ENCODE measurements around the gene B3GAT1. TPM values are rescaled to one million over a fixed set of nuclear protein-coding genes. Genes with fewer than 3 reads are reported as not detected.
"Not testable (repeated sequence)": the region's sequence is repeated elsewhere in the genome, so short reads cannot be mapped to it uniquely, and the experiment has no call there.

Gene B3GAT1
- total RNA-seq, 3 donors from 2014 or later (not counting 1 experiment from before 2014, with no cell fraction given) = 41.3 to 78.4 (median 65.1) TPM

DNA sequence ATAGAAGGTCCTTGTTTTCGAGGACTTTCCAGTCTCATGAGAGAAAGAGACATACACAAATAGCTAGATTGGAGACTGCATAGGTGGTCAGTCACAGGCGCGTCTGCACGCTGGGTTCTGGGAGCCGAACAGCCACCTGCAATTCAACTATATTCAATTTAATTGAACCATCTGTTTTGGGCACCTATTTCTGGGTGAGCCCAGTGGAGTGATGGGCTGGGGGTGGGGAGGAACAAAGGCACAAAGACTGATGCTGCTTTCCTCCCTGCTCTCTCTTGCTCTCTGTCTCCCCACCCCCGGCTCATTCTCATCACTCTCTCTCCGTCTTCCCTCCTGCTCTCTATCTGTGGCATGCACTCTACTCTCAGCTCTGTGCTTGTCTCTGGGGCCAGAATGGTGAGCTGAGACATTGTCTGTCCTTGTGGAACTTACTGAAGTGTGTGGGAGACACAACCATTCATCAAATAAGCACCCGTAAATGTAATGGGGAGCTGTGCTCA lies 48.1 kb upstream of the B3GAT1 start:
- no peaks in the 10 kb centered on the region for H3K27me3 ChIP-seq (ENCODE audit: control insufficient read depth, insufficient read depth, low read length)
- TF ChIP-seq, protein P1, sequence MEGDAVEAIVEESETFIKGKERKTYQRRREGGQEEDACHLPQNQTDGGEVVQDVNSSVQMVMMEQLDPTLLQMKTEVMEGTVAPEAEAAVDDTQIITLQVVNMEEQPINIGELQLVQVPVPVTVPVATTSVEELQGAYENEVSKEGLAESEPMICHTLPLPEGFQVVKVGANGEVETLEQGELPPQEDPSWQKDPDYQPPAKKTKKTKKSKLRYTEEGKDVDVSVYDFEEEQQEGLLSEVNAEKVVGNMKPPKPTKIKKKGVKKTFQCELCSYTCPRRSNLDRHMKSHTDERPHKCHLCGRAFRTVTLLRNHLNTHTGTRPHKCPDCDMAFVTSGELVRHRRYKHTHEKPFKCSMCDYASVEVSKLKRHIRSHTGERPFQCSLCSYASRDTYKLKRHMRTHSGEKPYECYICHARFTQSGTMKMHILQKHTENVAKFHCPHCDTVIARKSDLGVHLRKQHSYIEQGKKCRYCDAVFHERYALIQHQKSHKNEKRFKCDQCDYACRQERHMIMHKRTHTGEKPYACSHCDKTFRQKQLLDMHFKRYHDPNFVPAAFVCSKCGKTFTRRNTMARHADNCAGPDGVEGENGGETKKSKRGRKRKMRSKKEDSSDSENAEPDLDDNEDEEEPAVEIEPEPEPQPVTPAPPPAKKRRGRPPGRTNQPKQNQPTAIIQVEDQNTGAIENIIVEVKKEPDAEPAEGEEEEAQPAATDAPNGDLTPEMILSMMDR (IDR thresholded peaks at IDR 0.05) = no peak
- no peak overlapping the region for H3K27ac ChIP-seq (ENCODE audit: low read length)
- Mint-ChIP-seq H3K27me3 (ENCODE audit: low read depth in 2 of 2) (peaks cover 12 to 43% of the 10 kb centered on the region in 2 donors), H3K4me1 (no peaks in the 10 kb centered on the region), H3K9me3 (peaks cover 0 to 3% of the 10 kb centered on the region in 2 donors), H3K36me3 (no peaks in the 10 kb centered on the region), H3K27ac (no peak overlapping the region), H3K4me3 (no peak overlapping the region)
- no peaks in the 10 kb centered on the region for H3K4me1 ChIP-seq (ENCODE audit: control insufficient read depth, insufficient read depth, low read length)
- no peaks in the 10 kb centered on the region for H3K36me3 ChIP-seq (ENCODE audit: control insufficient read depth, insufficient read depth, low read length)
- H3K9me3 ChIP-seq (ENCODE audit: control insufficient read depth, insufficient read depth, low read length) = peaks cover 17% of the 10 kb centered on the region
- WGBS (ENCODE audit: insufficient coverage) = 79% methylated on average over 6 of the region's 8 CpGs
- DNase-seq (no peak), ATAC-seq (no peak)
- intact Hi-C loops (cut with micrococcal nuclease) = no loop called here
- no peak overlapping the region for H3K4me3 ChIP-seq (ENCODE audit: low read length)

GRCh38 chr11:134459246-134460061 lies 47.4 kb upstream of the B3GAT1 start:
- TF ChIP-seq, protein P1 (IDR thresholded peaks at IDR 0.05) = no peak
- H3K27me3 ChIP-seq (ENCODE audit: control insufficient read depth, insufficient read depth, low read length) = no peaks in the 10 kb centered on the region
- no peaks in the 10 kb centered on the region for H3K4me1 ChIP-seq (ENCODE audit: control insufficient read depth, insufficient read depth, low read length)
- no peaks in the 10 kb centered on the region for H3K36me3 ChIP-seq (ENCODE audit: control insufficient read depth, insufficient read depth, low read length)
- peaks cover 17% of the 10 kb centered on the region for H3K9me3 ChIP-seq (ENCODE audit: control insufficient read depth, insufficient read depth, low read length)
- H3K4me3 ChIP-seq (ENCODE audit: low read length) = no peak overlapping the region
- ATAC-seq = no peak
- no peak overlapping the region for H3K4me3 Mint-ChIP-seq
- no peak for DNase-seq
- H3K27ac Mint-ChIP-seq = no peak overlapping the region
- H3K27ac ChIP-seq (ENCODE audit: low read length) = no peak overlapping the region
- intact Hi-C loops (cut with micrococcal nuclease) = no loop called here
- peaks cover 8 to 36% of the 10 kb centered on the region in 2 donors for H3K27me3 Mint-ChIP-seq (ENCODE audit: low read depth in 2 of 2)
- 54% methylated on average over 10 of the region's 10 CpGs for WGBS (ENCODE audit: insufficient coverage)
- H3K9me3 Mint-ChIP-seq = peaks cover 0 to 3% of the 10 kb centered on the region in 2 donors
- H3K4me1 Mint-ChIP-seq = no peaks in the 10 kb centered on the region
- H3K36me3 Mint-ChIP-seq = no peaks in the 10 kb centered on the region

DNA sequence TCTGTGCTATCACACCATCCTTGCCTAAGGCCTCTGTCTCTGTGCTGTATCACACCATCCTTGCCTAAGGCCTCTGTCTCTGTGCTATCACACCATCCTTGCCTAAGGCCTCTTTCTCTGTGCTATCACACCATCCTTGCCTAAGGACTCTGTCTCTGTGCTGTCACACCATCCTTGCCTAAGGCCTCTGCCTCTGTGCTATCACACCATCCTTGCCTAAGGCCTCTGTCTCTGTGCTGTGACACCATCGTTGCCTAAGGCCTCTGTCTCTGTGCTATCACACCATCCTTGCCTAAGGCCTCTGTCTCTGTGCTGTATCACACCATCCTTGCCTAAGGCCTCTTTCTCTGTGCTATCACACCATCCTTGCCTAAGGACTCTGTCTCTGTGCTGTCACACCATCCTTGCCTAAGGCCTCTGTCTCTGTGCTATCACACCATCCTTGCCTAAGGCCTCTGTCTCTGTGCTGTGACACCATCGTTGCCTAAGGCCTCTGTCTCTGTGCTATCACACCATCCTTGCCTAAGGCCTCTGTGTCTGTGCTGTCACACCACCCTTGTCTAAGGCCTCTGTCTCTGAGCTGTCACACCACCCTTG lies 45.5 kb upstream of the B3GAT1 start:
- H3K36me3 Mint-ChIP-seq; H3K27ac ChIP-seq (ENCODE audit: low read length); H3K36me3 ChIP-seq (ENCODE audit: control insufficient read depth, insufficient read depth, low read length); H3K27me3 ChIP-seq (ENCODE audit: control insufficient read depth, insufficient read depth, low read length); H3K4me3 ChIP-seq (ENCODE audit: low read length); H3K9me3 Mint-ChIP-seq; H3K27ac Mint-ChIP-seq; DNase-seq; H3K4me3 Mint-ChIP-seq; ATAC-seq; intact Hi-C loops (cut with micrococcal nuclease); H3K4me1 Mint-ChIP-seq; H3K4me1 ChIP-seq (ENCODE audit: control insufficient read depth, insufficient read depth, low read length): not testable (repeated sequence)
- H3K27me3 Mint-ChIP-seq (ENCODE audit: low read depth in 2 of 2) = peaks cover 8 to 26% of the 10 kb centered on the region in 2 donors
- peaks cover 17% of the 10 kb centered on the region for H3K9me3 ChIP-seq (ENCODE audit: control insufficient read depth, insufficient read depth, low read length)
- 85% methylated on average over 2 of the region's 2 CpGs for WGBS (ENCODE audit: insufficient coverage)

DNA sequence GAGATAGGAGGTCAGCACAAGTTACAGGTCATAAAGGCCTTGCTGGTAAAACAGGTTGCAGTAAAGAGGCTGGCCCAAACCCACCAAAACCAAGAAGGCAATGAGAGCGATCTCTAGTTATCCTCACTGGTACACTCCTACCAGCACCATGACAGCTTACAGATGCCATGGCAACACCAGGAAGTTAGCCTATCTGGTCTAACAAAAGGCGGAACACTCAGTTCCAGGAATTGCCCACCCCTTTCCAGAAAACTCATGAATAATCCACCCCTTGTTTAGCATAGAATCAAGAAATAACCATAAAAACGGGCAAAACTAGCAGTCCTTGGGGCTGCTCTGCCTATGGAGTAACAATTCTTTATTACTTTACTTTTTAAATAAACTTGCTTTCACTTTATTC lies 43.5 kb upstream of the B3GAT1 start:
- Histone ChIP-seq H3K27ac (ENCODE audit: low read length) (no peak overlapping the region), H3K36me3 (ENCODE audit: control insufficient read depth, insufficient read depth, low read length) (no peaks in the 10 kb centered on the region), H3K4me3 (ENCODE audit: low read length) (no peak overlapping the region), H3K4me1 (ENCODE audit: control insufficient read depth, insufficient read depth, low read length) (no peaks in the 10 kb centered on the region), H3K27me3 (ENCODE audit: control insufficient read depth, insufficient read depth, low read length) (no peaks in the 10 kb centered on the region), H3K9me3 (ENCODE audit: control insufficient read depth, insufficient read depth, low read length) (peaks cover 17% of the 10 kb centered on the region)
- H3K9me3 Mint-ChIP-seq = peaks cover 0 to 3% of the 10 kb centered on the region in 2 donors
- H3K27ac Mint-ChIP-seq = no peak overlapping the region
- no peak for DNase-seq
- intact Hi-C loops (cut with micrococcal nuclease) = no loop called here
- TF ChIP-seq, protein P1 (IDR thresholded peaks at IDR 0.05) = no peak
- peaks cover 3 to 9% of the 10 kb centered on the region in 2 donors for H3K27me3 Mint-ChIP-seq (ENCODE audit: low read depth in 2 of 2)
- WGBS (ENCODE audit: insufficient coverage) = 90% methylated on average over 3 of the region's 3 CpGs
- no peak overlapping the region for H3K4me3 Mint-ChIP-seq
- no peaks in the 10 kb centered on the region for H3K36me3 Mint-ChIP-seq
- H3K4me1 Mint-ChIP-seq = no peaks in the 10 kb centered on the region
- no peak for ATAC-seq

All from natural killer cell (primary cell).